ENCODE results near the gene RAX2. TPM values are rescaled to one million over a fixed set of nuclear protein-coding genes. Genes with fewer than 3 reads are reported as not detected.
A peak's percentile ranks its signal among the peaks of the same experiment; 100 is the strongest.

The RAX2 gene
- total RNA-seq, 2 donors from 2014 or later, result not detected

GRCh38 chr19:3780786-3781304 is 8.8 kb upstream of the RAX2 start:
- Mint-ChIP-seq H3K36me3 (ENCODE audit: insufficient read depth in 2 of 2) (peaks cover 11 to 13% of the 10 kb centered on the region in 2 donors), H3K27me3 (ENCODE audit: low read depth) (no peaks in the 10 kb centered on the region), H3K9me3 (peaks cover 5 to 9% of the 10 kb centered on the region in 2 donors), H3K4me1 (ENCODE audit: low read depth) (peaks cover 9% of the 10 kb centered on the region), H3K4me3 (no peak overlapping the region), H3K27ac (no peak overlapping the region)
- ATAC-seq (replicated peaks in 1 of 2) (no peak), DNase-seq (no peak)

GRCh38 chr19:3778899-3779723 is 7.1 kb upstream of the RAX2 start:
- Mint-ChIP-seq H3K9me3 (peaks cover 5 to 9% of the 10 kb centered on the region in 2 donors), H3K36me3 (ENCODE audit: insufficient read depth in 2 of 2) (peaks cover 9 to 13% of the 10 kb centered on the region in 2 donors), H3K4me1 (ENCODE audit: low read depth) (no peaks in the 10 kb centered on the region), H3K27me3 (ENCODE audit: low read depth) (no peaks in the 10 kb centered on the region), H3K4me3 (no peak overlapping the region), H3K27ac (no peak overlapping the region)
- no peak for ATAC-seq (replicated peaks in 1 of 2)
- no peak for DNase-seq

- DNase-seq, result no peak
- Mint-ChIP-seq H3K27me3 (ENCODE audit: low read depth) (no peaks in the 10 kb centered on the region), H3K4me1 (ENCODE audit: low read depth) (no peaks in the 10 kb centered on the region), H3K9me3 (peaks cover 5 to 9% of the 10 kb centered on the region in 2 donors), H3K27ac (no peak overlapping the region), H3K36me3 (ENCODE audit: insufficient read depth in 2 of 2) (peaks cover 9 to 13% of the 10 kb centered on the region in 2 donors), H3K4me3 (no peak overlapping the region)
- ATAC-seq (replicated peaks in 1 of 2), result no peak
Measured at GRCh38 chr19:3778104-3778867, 6.3 kb upstream of the RAX2 start.

GRCh38 chr19:3776479-3777040 is 4.5 kb upstream of the RAX2 start:
- H3K9me3 Mint-ChIP-seq, result peaks cover 0 to 3% of the 10 kb centered on the region in 2 donors

GRCh38 chr19:3775831-3776230 is 3.8 kb upstream of the RAX2 start:
- Mint-ChIP-seq H3K4me3 (no peak overlapping the region), H3K4me1 (ENCODE audit: low read depth) (no peaks in the 10 kb centered on the region), H3K27ac (no peak overlapping the region), H3K27me3 (ENCODE audit: low read depth) (no peaks in the 10 kb centered on the region), H3K36me3 (ENCODE audit: insufficient read depth in 2 of 2) (no peaks in the 10 kb centered on the region), H3K9me3 (no peaks in the 10 kb centered on the region)
- DNase-seq (no peak), ATAC-seq (replicated peaks in 1 of 2) (no peak)

More at GRCh38 chr19:3776479-3777040, 4.5 kb upstream of the RAX2 start:
- Mint-ChIP-seq H3K36me3 (ENCODE audit: insufficient read depth in 2 of 2) (peaks cover 0 to 5% of the 10 kb centered on the region in 2 donors), H3K27me3 (ENCODE audit: low read depth) (no peaks in the 10 kb centered on the region), H3K27ac (no peak overlapping the region), H3K4me3 (no peak overlapping the region), H3K4me1 (ENCODE audit: low read depth) (no peaks in the 10 kb centered on the region)
- no peak for DNase-seq
- ATAC-seq (replicated peaks in 1 of 2), result no peak

GRCh38 chr19:3775374-3775711 is 3.3 kb upstream of the RAX2 start:
- Mint-ChIP-seq H3K4me1 (ENCODE audit: low read depth) (no peaks in the 10 kb centered on the region), H3K4me3 (no peak overlapping the region), H3K27ac (no peak overlapping the region), H3K9me3 (no peaks in the 10 kb centered on the region), H3K36me3 (ENCODE audit: insufficient read depth in 2 of 2) (no peaks in the 10 kb centered on the region), H3K27me3 (ENCODE audit: low read depth) (no peaks in the 10 kb centered on the region)
- DNase-seq (no peak), ATAC-seq (replicated peaks in 1 of 2) (no peak)

- no peaks in the 10 kb centered on the region for H3K4me1 Mint-ChIP-seq (ENCODE audit: low read depth)
- no peaks in the 10 kb centered on the region for H3K27me3 Mint-ChIP-seq (ENCODE audit: low read depth)
- H3K9me3 Mint-ChIP-seq, result no peaks in the 10 kb centered on the region
- no peak overlapping the region for H3K4me3 Mint-ChIP-seq
- DNase-seq (no peak), ATAC-seq (replicated peaks in 1 of 2) (no peak)
- no peaks in the 10 kb centered on the region for H3K36me3 Mint-ChIP-seq (ENCODE audit: insufficient read depth in 2 of 2)
- H3K27ac Mint-ChIP-seq, result no peak overlapping the region
Measured at GRCh38 chr19:3774621-3775373, 2.8 kb upstream of the RAX2 start.

- H3K27ac Mint-ChIP-seq, result no peak overlapping the region
- no peaks in the 10 kb centered on the region for H3K4me1 Mint-ChIP-seq (ENCODE audit: low read depth)
- peaks cover under 1% of the 10 kb centered on the region in 2 donors for H3K36me3 Mint-ChIP-seq (ENCODE audit: insufficient read depth in 2 of 2)
- no peak overlapping the region for H3K4me3 Mint-ChIP-seq
- H3K9me3 Mint-ChIP-seq, result no peaks in the 10 kb centered on the region
- no peak for ATAC-seq (replicated peaks in 1 of 2)
- DNase-seq, result no peak
- H3K27me3 Mint-ChIP-seq (ENCODE audit: low read depth), result no peaks in the 10 kb centered on the region
Measured at GRCh38 chr19:3773814-3774515, 1.9 kb upstream of the RAX2 start.

GRCh38 chr19:3771000-3771905 is 775 bp downstream of the RAX2 start:
- no peak for DNase-seq
- no peak overlapping the region for H3K27ac Mint-ChIP-seq
- no peak for ATAC-seq (replicated peaks in 1 of 2)
- H3K27me3 Mint-ChIP-seq (ENCODE audit: low read depth), result no peaks in the 10 kb centered on the region
- H3K9me3 Mint-ChIP-seq, result no peaks in the 10 kb centered on the region
- peaks cover 6% of the 10 kb centered on the region for H3K4me1 Mint-ChIP-seq (ENCODE audit: low read depth)
- peaks cover 2 to 5% of the 10 kb centered on the region in 2 donors for H3K36me3 Mint-ChIP-seq (ENCODE audit: insufficient read depth in 2 of 2)
- no peak overlapping the region for H3K4me3 Mint-ChIP-seq

GRCh38 chr19:3770136-3770999 is 1.7 kb downstream of the RAX2 start:
- DNase-seq, result no peak
- no peak for ATAC-seq (replicated peaks in 1 of 2)
- H3K36me3 Mint-ChIP-seq (ENCODE audit: insufficient read depth in 2 of 2), result peaks cover 2 to 5% of the 10 kb centered on the region in 2 donors
- H3K4me3 Mint-ChIP-seq, result no peak overlapping the region
- H3K4me1 Mint-ChIP-seq (ENCODE audit: low read depth), result peaks cover 8% of the 10 kb centered on the region
- no peak overlapping the region for H3K27ac Mint-ChIP-seq
- no peaks in the 10 kb centered on the region for H3K9me3 Mint-ChIP-seq
- no peaks in the 10 kb centered on the region for H3K27me3 Mint-ChIP-seq (ENCODE audit: low read depth)

- no peak overlapping the region for H3K27ac Mint-ChIP-seq
- H3K36me3 Mint-ChIP-seq (ENCODE audit: insufficient read depth in 2 of 2), result peaks cover 2 to 5% of the 10 kb centered on the region in 2 donors
- ATAC-seq (replicated peaks in 1 of 2), result peak in 1 of 2 donors; percentile 7
- H3K27me3 Mint-ChIP-seq (ENCODE audit: low read depth), result no peaks in the 10 kb centered on the region
- H3K4me1 Mint-ChIP-seq (ENCODE audit: low read depth), result peaks cover 8% of the 10 kb centered on the region
- H3K9me3 Mint-ChIP-seq, result no peaks in the 10 kb centered on the region
- no peak for DNase-seq
- no peak overlapping the region for H3K4me3 Mint-ChIP-seq
Measured at GRCh38 chr19:3769494-3769893, 2.5 kb downstream of the RAX2 start.

Data from activated T-cell treated with anti-CD3 and anti-CD28 coated beads, Interleukin-2, amount 50 U/mL, for 72 hours (primary cell).